RKO (cell line): ENCODE results near the gene CYP2C8.
"Not testable (repeated sequence)": the region's sequence is repeated elsewhere in the genome, so short reads cannot be mapped to it uniquely, and the experiment has no call there.

Experiments
- DNase-seq: peaks from one replicate; pipeline ENCODE4 v3.0.0-alpha.2; 2016; ENCODE audit warnings: low spot score

CYP2C8 gene

DNA sequence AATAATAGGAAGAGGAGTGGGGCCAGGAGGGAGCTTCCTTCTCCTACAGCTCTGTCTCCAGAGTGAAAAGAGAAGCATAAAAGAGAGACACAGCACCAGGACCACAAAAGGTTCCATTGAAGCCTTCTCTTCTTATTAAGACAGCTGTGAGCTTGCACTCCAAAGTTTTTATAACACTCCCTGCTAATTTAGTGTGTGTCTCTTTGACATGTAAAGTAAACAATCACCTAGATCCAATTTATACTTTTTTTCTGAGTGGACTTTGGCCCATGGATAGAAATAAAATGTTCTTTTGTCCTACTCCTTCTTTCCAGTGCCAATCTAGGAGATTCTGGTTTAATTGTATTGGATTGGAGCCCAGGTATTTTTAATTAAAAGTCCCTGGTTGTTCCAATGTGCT is at the start of gene CYP2C8:
Gene CYP2C8 (minus strand): TSS at position 212 of the 400 bp plus-strand sequence. CDS start 95 bp downstream, at position 117.
- DNase-seq, result no peak

DNA sequence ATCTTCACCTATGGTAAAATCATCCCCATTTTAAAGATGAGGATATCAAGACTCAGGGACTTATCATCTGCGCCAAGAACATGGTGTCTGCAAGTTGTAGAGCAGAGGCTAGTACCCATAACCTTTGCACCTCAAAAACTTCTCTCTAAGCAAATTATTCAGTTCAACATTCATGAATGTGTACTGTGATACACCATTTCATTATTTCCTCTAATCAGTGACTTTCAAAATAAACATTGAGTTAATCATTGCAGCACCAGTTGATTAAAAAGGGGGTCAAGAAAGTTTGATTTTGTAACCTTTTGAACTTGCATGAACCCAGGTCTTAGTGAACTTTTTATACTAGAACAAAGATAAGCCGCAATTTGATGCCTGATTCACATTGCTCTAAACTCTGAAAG is 47.6 kb upstream of the CYP2C8 start:
- DNase-seq, result no peak

DNA sequence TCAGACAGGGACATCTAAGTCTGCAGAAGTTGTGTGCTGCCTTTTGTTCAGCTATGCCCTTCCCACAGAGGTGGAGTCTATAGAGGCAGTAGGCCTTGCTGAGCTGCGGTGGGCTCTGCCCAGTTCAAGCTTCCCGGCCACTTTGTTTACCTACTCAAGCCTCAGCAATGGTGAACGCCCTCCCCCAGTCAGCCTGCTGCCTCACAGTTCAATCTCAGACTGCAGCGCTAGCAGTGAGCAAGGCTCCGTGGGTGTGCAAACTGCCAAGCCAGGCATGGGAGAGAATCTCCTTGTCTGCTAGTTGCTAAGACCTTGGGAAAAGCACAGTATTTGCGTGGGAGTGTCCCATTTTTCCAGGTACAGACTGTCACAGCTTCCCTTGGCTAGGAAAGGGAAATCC is 41.5 kb upstream of the CYP2C8 start:
- not testable (repeated sequence) for DNase-seq

DNA sequence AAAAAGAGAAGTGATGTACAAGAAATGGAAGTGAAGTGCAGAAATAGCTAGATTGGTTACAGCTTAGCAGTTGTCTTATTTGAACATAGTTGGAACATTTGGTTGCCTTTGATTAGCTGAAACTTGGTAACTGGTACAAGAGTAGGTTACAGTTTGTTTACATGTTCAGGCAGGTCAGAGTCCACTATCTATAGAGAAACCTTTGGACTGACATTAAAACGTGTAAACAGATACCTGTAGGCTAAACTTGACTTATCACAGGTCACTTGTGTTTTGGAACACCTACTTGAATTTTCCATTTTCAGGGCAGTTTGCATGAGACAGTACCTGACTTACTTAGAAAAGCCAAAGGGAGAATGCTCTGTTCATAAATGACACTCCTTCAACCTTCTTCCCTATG is 28.5 kb upstream of the CYP2C8 start:
- DNase-seq, result no peak

DNA sequence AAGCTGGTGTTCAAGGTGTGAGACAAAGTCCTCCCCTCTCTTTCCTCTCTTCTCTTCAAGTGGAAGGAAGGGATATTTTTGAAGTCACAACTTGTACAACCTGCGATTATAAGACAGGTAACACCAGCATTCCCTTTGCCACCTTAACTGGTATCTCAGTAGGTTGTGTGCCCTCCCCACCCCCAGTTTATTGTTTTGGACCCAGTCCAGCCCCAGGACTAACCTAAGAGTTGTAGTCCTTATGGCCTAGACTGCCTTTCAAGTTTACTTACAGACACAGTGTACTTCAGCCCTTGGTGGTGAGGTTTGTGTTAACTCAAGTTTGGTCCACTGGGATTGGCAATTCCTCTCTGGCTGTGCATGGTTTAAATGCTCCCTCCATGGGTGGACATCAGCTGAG is 26.8 kb upstream of the CYP2C8 start:
- no peak for DNase-seq

DNA sequence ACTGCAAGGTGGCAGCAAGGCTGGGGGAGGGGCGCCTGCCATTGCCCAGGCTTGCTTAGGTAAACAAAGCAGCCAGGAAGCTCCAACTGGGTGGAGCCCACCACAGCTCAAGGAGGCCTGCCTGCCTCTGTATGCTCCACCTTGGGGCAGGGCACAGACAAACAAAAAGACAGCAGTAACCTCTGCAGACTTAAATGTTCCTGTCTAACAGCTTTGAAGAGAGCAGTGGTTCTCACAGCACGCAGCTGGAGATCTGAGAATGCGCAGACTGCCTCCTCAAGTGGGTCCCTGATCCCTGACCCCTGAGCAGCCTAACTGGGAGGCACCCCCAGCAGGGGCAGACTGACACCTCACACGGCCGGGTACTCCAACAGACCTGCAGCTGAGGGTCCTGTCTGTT is 10.3 kb upstream of the CYP2C8 start:
- not testable (repeated sequence) for DNase-seq

DNA sequence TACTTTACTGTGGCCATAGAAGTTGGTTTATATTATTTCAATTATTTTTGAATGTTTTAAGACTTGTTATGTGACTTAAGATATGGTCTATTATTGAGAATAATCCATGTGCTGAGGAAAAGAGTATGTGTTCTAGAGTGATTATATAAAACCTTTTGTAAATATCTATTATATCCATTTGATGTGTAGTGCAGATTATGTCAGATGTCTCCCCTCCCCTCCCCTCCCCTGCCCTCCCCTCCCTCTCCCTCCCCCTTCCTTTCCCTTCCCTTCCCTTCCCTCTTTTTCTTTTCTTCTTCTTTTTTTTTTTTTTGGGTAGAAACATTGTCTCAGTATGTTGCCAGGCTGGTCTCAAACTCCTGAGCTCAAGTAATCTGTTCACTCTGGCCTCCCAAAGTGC is 8.3 kb upstream of the CYP2C8 start:
- DNase-seq, result no peak

DNA sequence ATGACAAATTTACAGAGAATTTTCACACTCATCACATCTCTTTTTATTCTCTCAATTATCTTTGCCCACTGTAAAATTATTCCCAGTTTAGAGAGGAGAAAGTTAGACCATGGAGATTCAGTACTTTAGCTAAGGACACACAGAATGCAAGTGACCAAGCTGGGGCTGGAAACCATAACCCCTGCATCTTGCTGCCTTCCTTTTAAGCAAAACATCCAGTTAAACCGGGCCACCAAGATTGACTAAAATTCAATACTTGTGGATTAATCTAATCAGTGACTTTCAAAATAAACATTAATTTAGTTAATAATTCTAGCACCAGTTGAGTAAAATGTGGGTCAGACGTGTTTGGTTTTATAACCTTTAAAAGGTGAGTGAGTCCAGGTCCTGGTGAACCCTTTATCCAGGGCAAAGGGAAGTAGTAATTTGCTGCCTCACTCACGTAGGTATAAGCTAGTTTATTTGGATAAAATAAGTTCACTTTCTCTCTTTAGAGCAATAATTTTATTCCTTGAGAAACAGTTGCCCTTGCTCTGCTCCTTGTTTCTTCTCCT is 1.9 kb upstream of the CYP2C8 start:
- no peak for DNase-seq

DNA sequence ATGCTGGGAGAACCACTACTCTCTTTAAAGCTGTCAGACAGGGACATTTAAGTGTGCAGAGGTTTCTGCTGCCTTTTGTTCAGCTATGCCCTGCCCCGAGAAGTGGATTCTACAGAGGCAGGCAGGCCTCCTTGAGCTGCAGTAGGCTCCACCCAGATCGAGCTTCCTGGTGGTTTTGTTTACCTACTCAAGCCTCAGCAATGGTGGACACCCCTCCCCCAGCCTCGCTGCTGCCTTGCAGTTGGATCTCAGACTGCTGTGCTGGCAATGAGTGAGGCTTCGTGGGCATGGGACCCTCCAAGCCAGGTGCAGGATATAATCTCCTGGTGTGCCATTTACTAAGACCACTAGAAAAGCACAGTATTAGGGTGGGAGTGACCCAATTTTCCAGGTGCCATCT is 5.2 kb downstream of the CYP2C8 start:
- not testable (repeated sequence) for DNase-seq

DNA sequence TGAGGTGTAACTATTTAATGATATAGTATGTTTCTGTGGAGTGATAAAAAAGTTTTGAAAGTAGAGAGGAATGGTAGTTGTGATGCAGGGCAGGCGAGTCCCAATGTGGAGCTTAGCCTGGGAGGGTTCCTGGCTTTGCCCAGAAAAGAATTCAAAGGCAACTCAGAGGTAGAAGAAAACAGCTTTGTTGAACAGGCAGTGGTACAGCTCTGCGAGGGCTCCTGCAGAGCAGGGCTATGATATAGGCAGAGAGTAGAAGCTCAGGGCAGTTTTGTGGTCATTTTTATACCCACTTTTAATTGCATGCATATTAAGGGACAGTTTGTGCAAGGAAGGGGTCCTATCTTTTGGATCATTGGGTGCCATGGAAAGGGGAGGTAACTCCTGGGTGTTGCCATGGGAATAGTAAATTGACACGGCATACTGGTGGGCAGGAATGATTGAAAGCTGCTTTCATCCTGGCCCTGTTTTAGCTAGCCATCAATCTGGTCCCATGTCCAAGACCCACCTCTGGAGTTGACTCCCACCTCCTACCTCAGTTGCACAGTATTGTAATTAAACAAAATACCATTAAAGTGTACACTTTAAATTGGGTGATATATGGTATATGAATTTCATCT is 12.4 kb downstream of the CYP2C8 start:
- DNase-seq, result no peak

DNA sequence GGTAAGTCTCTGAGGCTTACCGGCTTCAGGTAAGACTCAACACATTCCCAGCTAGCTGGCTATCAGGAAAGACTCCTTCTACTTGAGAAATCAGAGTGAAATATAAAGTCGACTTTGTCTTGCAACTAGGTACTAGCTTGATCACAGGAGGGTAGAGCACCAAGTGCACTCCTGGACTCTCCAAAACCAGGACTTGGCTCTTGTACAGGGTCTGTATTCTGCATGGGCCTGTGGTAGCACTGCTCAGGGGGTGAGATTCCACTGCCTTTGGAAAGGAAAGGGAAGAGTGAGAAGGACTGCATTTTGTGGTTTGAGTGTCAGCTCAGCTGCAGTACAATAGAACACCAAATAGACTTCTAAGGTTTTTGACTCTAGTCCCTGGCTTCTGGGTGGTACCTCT is 19.4 kb downstream of the CYP2C8 start:
- no peak for DNase-seq

DNA sequence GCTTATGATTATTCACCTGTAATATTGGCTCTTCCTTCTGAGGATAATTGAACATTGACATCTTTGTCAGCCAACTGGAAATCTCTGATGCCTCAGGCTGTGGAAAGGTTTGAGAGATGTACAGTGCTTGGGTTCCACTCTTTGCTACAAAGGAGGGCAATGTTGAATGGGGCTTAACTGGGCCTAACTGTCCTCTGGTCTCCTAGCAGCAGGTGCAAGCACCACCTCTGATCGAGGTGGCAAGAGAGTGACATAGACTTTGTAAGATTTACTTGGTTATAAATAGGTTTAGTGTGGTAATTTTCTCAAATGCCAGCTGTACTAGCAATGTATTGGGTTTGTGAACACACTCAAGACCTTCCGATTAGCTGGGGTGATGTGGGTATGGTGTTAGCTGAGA is 21.1 kb downstream of the CYP2C8 start:
- no peak for DNase-seq

DNA sequence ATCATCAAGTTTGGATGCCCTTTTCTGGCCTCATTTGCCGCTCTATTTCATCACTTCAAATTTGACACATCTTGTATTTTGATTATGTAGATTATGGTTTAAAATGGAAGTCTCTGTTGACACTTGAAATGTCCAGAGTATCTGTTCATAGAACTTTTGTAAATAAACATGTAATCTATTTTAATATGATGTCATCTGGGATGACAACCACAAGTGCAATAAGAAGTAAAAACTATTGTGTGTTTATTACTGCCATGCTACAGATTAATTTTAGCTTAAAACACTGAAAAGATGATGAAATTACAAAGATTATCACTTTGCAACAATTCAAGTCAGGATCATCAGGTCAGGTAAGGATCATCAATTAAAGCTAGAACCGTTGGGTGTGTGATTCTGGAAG is 30.0 kb downstream of the CYP2C8 start:
- DNase-seq, result no peak

DNA sequence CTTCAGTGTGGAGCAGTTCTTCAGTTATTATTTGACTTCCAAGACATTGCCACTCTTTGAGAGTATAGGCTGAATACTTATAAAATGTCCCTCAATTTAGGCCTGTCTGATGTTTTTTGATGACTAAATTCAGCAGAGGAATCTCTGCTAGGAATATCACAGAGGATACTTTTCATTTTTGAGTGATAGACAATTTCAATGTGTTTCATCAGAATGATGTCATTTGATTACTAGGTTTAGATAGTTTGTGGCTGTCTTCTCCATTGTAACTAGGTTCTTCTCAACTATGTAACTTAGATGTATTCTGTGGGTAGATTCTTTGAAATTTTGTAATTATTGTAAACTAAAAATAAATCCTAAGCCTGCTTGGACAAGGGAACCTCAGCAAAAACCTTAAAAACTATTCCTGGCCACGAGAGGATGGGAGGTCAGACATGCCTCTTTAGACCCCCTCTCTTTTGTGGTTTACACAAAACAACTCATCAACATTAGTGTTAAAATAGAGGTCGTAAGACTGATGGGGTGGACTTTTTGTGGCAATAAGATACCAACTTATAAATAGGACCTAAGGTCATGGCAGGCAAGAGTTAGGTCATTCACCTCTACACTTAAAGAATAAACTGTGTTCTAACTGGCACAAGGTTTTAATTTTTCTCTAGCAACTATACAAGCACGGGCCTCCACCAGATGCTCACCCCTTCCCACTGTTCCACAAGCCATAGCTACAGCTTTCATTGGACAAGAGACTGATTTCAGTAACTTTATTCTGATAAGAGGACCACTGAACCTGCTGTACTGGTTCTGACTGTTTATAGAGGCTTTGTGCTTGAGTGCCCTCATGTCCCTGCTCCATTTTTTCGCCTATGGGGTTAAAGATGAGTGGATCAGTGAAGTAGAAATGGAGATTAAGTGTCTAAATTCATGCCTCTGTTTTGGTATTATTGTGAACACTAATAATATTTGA is 33.7 kb downstream of the CYP2C8 start:
- no peak for DNase-seq

DNA sequence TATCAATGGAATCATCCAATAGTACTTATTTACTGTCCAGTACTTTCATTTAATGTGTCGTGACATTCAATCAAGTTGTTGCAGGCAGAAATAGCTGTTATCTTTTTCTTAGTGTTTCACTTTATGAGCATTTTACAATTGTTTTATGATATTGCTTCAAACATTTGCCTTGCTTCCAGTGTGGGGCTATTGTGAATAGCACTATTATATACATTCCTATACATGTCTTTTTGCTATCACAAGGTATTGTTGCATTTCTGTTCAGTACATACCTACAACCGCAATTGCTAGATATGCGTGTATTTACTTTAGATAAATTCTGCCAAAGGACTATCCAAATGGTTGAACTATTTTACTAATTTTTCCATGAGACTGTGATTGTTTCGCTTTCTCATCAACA is 34.9 kb downstream of the CYP2C8 start:
- no peak for DNase-seq

DNA sequence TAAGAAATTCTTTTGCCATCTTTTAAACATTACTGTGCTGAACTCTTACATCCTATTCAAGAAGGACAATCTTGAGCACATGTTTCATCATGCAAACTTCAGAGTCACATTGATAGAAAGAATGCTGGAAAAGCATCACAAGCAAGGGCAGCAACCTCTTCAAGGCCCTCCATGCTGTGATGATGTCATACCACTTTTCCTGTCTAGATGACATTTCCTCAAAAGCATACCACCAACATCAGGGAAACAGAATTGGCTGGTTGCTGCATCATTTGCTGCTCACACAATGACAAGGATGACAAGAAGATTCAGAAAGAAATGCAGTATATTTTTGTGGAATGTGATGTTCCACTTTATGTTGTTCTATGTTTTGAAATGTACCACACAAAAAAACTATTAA is 37.6 kb downstream of the CYP2C8 start:
- DNase-seq, result no peak

DNA sequence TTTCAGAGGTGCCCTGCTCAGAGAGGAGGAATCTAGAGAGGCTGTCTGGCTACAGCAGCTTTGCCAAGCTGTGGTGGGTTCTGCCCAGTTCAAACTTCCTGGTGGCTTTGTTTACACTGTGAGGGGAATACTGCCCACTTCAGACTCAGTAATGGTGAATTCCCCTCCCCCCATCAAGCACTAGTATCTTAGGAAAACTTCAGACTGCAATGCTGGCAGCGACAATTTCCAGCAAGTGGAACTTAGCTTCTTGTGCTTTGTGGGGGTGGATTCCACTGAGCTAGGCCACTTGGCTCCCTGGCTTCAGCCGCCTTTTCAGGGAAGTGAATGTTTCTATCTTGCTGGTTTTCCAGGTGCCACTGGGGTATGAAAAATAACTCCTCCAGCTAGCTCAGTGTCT is 42.8 kb downstream of the CYP2C8 start:
- DNase-seq, result no peak

DNA sequence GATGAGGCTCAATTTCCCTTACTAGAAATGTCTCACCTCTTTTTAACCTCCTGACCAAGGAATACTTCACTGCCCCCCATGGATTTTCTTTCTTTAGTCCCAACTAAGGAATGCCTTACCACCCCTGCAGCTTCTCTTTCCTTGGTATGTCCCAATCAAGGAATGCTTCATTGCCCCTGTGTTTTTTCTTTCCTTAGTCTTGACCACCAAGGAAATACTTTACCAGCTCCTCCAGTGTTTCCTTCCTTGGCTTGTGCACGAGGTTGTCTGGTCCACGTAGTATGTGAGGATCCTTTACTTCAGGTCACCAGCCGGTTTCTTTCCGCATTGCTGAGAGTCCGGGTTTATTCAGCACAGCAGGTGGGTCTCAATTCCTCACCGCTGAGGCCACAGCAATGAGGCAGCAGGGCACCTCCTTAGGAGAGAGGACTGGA is 71.5 kb downstream of the CYP2C8 start:
- no peak for DNase-seq

DNA sequence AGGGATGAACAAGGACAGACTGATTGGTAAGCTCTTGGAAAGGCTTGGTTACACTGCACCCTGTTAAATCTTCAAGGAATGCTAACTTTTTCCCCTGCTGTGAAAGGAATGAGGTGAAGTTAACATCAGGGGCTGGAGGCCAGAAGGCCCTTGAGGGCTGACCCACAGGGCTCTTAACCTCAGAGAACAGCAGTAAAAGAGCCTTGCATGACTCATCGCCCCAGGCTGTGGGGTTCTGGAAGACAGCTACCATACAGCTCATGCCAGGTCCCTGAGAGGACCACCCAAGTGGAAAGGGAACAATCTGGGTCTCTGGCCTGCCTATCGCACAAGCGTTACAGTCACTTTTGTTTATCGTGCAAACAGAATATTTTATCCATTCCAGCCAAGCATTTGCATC is 76.5 kb downstream of the CYP2C8 start:
- DNase-seq, result no peak

DNA sequence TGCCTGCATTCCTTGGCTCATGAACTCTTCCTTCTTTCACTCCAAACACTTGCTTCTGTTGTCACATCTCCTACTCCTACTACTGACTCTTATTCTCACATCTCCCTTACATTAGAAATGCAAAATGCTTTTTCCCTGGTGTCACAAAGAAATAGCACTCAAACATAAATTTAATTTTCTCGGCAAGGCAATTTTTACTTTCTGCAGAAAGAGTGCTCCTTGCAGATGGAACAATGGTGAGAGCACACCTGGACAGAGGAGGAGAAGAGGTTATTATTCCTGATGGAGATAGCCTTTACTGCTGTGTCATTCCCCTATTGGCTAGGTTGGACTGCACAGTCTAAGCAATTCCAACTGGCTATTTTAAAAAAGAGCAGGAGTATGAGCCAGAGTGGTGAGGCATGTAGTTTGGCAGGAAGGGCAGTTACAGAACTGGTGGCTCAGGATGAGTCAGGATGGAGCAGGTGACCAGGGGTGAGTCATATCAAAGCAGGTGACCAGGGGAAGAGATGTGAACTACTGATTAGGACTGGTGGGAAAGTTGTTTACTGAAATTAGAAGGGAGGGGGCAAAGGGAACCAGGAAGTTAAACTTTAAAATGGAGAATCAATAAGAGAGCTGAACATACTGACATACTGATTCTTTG is 77.9 kb downstream of the CYP2C8 start:
- DNase-seq, result peak; percentile 52

DNA sequence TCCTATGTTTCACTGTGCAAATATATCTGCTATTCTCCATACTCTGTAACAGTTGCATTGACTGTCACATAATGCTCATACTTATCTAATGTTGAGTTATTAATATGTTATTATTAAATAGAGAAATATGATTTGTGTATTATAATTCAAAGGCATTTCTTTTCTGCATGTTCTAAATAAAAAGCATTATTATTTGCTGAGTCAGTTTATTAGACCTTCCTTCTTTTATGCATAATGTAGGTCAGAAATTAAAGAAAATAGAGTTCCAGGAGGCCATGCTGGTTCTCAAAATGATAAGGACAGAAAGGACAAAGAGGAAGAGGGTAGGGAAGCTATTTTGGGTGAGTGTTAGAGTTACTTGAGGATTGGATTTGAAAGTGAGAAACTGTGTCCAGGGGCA is 80.1 kb downstream of the CYP2C8 start:
- DNase-seq, result no peak
